Activated CD4-positive, alpha-beta T cell treated with anti-CD3 and anti-CD28 coated beads, Interleukin-2, amount 10 ng/mL, durations not matched to agents 24 days and 14 days (primary cell): ENCODE results near the gene EXOSC9. TPM values are rescaled to one million over a fixed set of nuclear protein-coding genes. Genes with fewer than 3 reads are reported as not detected.
"Not testable (repeated sequence)": the region's sequence is repeated elsewhere in the genome, so short reads cannot be mapped to it uniquely, and the experiment has no call there.

Source experiments
- DNase-seq: peaks from one replicate; pipeline ENCODE4 v3.0.0; 2022
- H3K27ac Mint-ChIP-seq: one replicate; pipeline ENCODE4 v1.8.0; 2022; ENCODE audit warnings: mild to moderate bottlenecking, mixed read lengths
- H3K27me3 Mint-ChIP-seq: one replicate; pipeline ENCODE4 v1.8.0; 2022; ENCODE audit warnings: mixed read lengths
- H3K36me3 Mint-ChIP-seq: one replicate; pipeline ENCODE4 v1.8.0; 2022; ENCODE audit warnings: low read depth, mild to moderate bottlenecking, mixed read lengths
- H3K4me1 Mint-ChIP-seq: one replicate; pipeline ENCODE4 v1.8.0; 2021; ENCODE audit warnings: mixed read lengths
- H3K4me3 Mint-ChIP-seq: one replicate; pipeline ENCODE4 v1.8.0; 2022; ENCODE audit warnings: mild to moderate bottlenecking, moderate library complexity, mixed read lengths
- H3K9me3 Mint-ChIP-seq: one replicate; pipeline ENCODE4 v1.8.0; 2021; ENCODE audit warnings: mixed read lengths
- intact Hi-C: fragments of 100-400 bp; cut with micrococcal nuclease; formaldehyde crosslinking; loops from one replicate; pipeline ENCODE4 v1.15.1; 2023
- total RNA-seq: library from RNA; stranded (reverse); gene quantifications from 2 replicates; pipeline ENCODE4 v1.2.3, GENCODE V29; 2022

EXOSC9 gene
- total RNA-seq = 76.9 and 78.8 TPM in 2 replicates

- peak; percentile 99 for DNase-seq
- H3K9me3 Mint-ChIP-seq = no peaks in the 10 kb centered on the region
- H3K36me3 Mint-ChIP-seq = peaks cover 28% of the 10 kb centered on the region
- peaks cover 47% of the 10 kb centered on the region for H3K4me1 Mint-ChIP-seq
- H3K27me3 Mint-ChIP-seq = peaks cover 3% of the 10 kb centered on the region
- intact Hi-C loops = loop anchor here (1.0 to 10.0 kb wide), 5 partner anchors 17 to 611 kb away; partner anchors contain the start of genes ANXA5 and CCNA2
- peak within 1 kb of the TSS; percentile 96 for H3K27ac Mint-ChIP-seq
- H3K4me3 Mint-ChIP-seq = peak within 1 kb of the TSS; percentile 83
Measured at GRCh38 chr4:121800961-121801714, at the start of gene EXOSC9. Gene EXOSC9 (plus strand): TSS chr4:121801323. CDS start chr4:121801425, 102 bp downstream.

- H3K4me1 Mint-ChIP-seq, intact Hi-C loops: not testable (repeated sequence)
- peaks cover 11% of the 10 kb centered on the region for H3K9me3 Mint-ChIP-seq
Measured at GRCh38 chr4:121752142-121752541, 49.0 kb upstream of the EXOSC9 start.

GRCh38 chr4:121758925-121759568 is 42.1 kb upstream of the EXOSC9 start:
- Mint-ChIP-seq H3K27me3 (peaks cover 66% of the 10 kb centered on the region), H3K36me3 (no peaks in the 10 kb centered on the region)

More at GRCh38 chr4:121752142-121752541, 49.0 kb upstream of the EXOSC9 start:
- not testable (repeated sequence) for H3K4me3 Mint-ChIP-seq, H3K36me3 Mint-ChIP-seq, H3K27ac Mint-ChIP-seq, DNase-seq
- peaks cover 54% of the 10 kb centered on the region for H3K27me3 Mint-ChIP-seq

GRCh38 chr4:121760205-121760604 is 40.9 kb upstream of the EXOSC9 start:
- Mint-ChIP-seq H3K4me1 (peaks cover 2% of the 10 kb centered on the region), H3K27ac (no peak overlapping the region), H3K36me3 (peaks cover under 1% of the 10 kb centered on the region), H3K27me3 (peaks cover 65% of the 10 kb centered on the region), H3K9me3 (peaks cover 4% of the 10 kb centered on the region), H3K4me3 (no peak overlapping the region)
- no peak for DNase-seq
- intact Hi-C loops = no loop called here

More at GRCh38 chr4:121758925-121759568, 42.1 kb upstream of the EXOSC9 start:
- Mint-ChIP-seq H3K27ac (no peak overlapping the region), H3K4me3 (no peak overlapping the region), H3K4me1 (peaks cover 1% of the 10 kb centered on the region), H3K9me3 (peaks cover 8% of the 10 kb centered on the region)
- intact Hi-C loops = no loop called here
- DNase-seq = no peak

- Mint-ChIP-seq H3K36me3 (peaks cover 2% of the 10 kb centered on the region), H3K4me3 (peak overlapping the region; percentile 79), H3K4me1 (peaks cover 6% of the 10 kb centered on the region), H3K9me3 (no peaks in the 10 kb centered on the region), H3K27me3 (peaks cover 72% of the 10 kb centered on the region), H3K27ac (no peak overlapping the region)
- intact Hi-C loops = no loop called here
- no peak for DNase-seq
Measured at GRCh38 chr4:121764303-121764701, 36.8 kb upstream of the EXOSC9 start.

GRCh38 chr4:121764702-121765367 is 36.3 kb upstream of the EXOSC9 start, which contains the start of gene SMIM43:
Gene SMIM43 (minus strand): TSS chr4:121765164. CDS start chr4:121765105, 59 bp downstream.
- Mint-ChIP-seq H3K36me3 (peaks cover 2% of the 10 kb centered on the region), H3K9me3 (no peaks in the 10 kb centered on the region), H3K4me1 (peaks cover 6% of the 10 kb centered on the region), H3K4me3 (peak within 1 kb of the TSS; percentile 79), H3K27ac (no peak within 1 kb of the TSS), H3K27me3 (peaks cover 72% of the 10 kb centered on the region)
- intact Hi-C loops = no loop called here
- no peak for DNase-seq

- H3K4me3 Mint-ChIP-seq = peak overlapping the region; percentile 74
- intact Hi-C loops = no loop called here
Measured at GRCh38 chr4:121765368-121765705, 35.8 kb upstream of the EXOSC9 start.

GRCh38 chr4:121765971-121766538 is 35.1 kb upstream of the EXOSC9 start:
- H3K27me3 Mint-ChIP-seq = peaks cover 74% of the 10 kb centered on the region
- H3K4me3 Mint-ChIP-seq = no peak overlapping the region
- H3K9me3 Mint-ChIP-seq = no peaks in the 10 kb centered on the region
- H3K27ac Mint-ChIP-seq = no peak overlapping the region
- intact Hi-C loops = no loop called here
- peak; percentile 53 for DNase-seq
- peaks cover 4% of the 10 kb centered on the region for H3K4me1 Mint-ChIP-seq
- peaks cover 2% of the 10 kb centered on the region for H3K36me3 Mint-ChIP-seq

More at GRCh38 chr4:121765368-121765705, 35.8 kb upstream of the EXOSC9 start:
- no peak for DNase-seq
- H3K4me1 Mint-ChIP-seq = peaks cover 5% of the 10 kb centered on the region
- H3K9me3 Mint-ChIP-seq = no peaks in the 10 kb centered on the region
- H3K27me3 Mint-ChIP-seq = peaks cover 73% of the 10 kb centered on the region
- peaks cover 2% of the 10 kb centered on the region for H3K36me3 Mint-ChIP-seq
- H3K27ac Mint-ChIP-seq = no peak overlapping the region

- no peak overlapping the region for H3K4me3 Mint-ChIP-seq
- no peak for DNase-seq
- peaks cover 2% of the 10 kb centered on the region for H3K36me3 Mint-ChIP-seq
- intact Hi-C loops = no loop called here
- peaks cover 4% of the 10 kb centered on the region for H3K4me1 Mint-ChIP-seq
- no peaks in the 10 kb centered on the region for H3K9me3 Mint-ChIP-seq
- peaks cover 74% of the 10 kb centered on the region for H3K27me3 Mint-ChIP-seq
- no peak overlapping the region for H3K27ac Mint-ChIP-seq
Measured at GRCh38 chr4:121767166-121767565, 34.0 kb upstream of the EXOSC9 start.

- no peaks in the 10 kb centered on the region for H3K9me3 Mint-ChIP-seq
- H3K36me3 Mint-ChIP-seq = peaks cover 2% of the 10 kb centered on the region
- no peak overlapping the region for H3K4me3 Mint-ChIP-seq
- no peak for DNase-seq
- intact Hi-C loops = no loop called here
- H3K4me1 Mint-ChIP-seq = peaks cover 4% of the 10 kb centered on the region
- H3K27me3 Mint-ChIP-seq = peaks cover 67% of the 10 kb centered on the region
- no peak overlapping the region for H3K27ac Mint-ChIP-seq
Measured at GRCh38 chr4:121769341-121769740, 31.8 kb upstream of the EXOSC9 start.

- intact Hi-C loops = no loop called here
- H3K9me3 Mint-ChIP-seq = no peaks in the 10 kb centered on the region
- no peak overlapping the region for H3K27ac Mint-ChIP-seq
- no peak overlapping the region for H3K4me3 Mint-ChIP-seq
- no peaks in the 10 kb centered on the region for H3K4me1 Mint-ChIP-seq
- no peaks in the 10 kb centered on the region for H3K36me3 Mint-ChIP-seq
- DNase-seq = no peak
- H3K27me3 Mint-ChIP-seq = peaks cover 50% of the 10 kb centered on the region
Measured at GRCh38 chr4:121771869-121772268, 29.3 kb upstream of the EXOSC9 start.

GRCh38 chr4:121773883-121774282 is 27.2 kb upstream of the EXOSC9 start:
- Mint-ChIP-seq H3K36me3 (no peaks in the 10 kb centered on the region), H3K4me1 (no peaks in the 10 kb centered on the region), H3K4me3 (no peak overlapping the region), H3K27ac (no peak overlapping the region), H3K9me3 (no peaks in the 10 kb centered on the region), H3K27me3 (peaks cover 46% of the 10 kb centered on the region)
- intact Hi-C loops = no loop called here
- no peak for DNase-seq

GRCh38 chr4:121776610-121777401 is 24.3 kb upstream of the EXOSC9 start:
- intact Hi-C loops = no loop called here
- no peaks in the 10 kb centered on the region for H3K4me1 Mint-ChIP-seq
- peaks cover 5% of the 10 kb centered on the region for H3K9me3 Mint-ChIP-seq
- no peak overlapping the region for H3K27ac Mint-ChIP-seq
- no peak overlapping the region for H3K4me3 Mint-ChIP-seq
- peaks cover 41% of the 10 kb centered on the region for H3K27me3 Mint-ChIP-seq
- no peaks in the 10 kb centered on the region for H3K36me3 Mint-ChIP-seq
- no peak for DNase-seq
